ENCODE data around the gene POU6F1. TPM values are rescaled to one million over a fixed set of nuclear protein-coding genes. Genes with fewer than 3 reads are reported as not detected.

POU6F1 gene
- total and polyA plus RNA-seq, 11 donors, result 4.6 to 14.0 (median 6.8) TPM

- DNase-seq (no peak), ATAC-seq (no peak)
- Histone ChIP-seq H3K27ac (no peak overlapping the region), H3K27me3 (no peaks in the 10 kb centered on the region), H3K9me3 (no peaks in the 10 kb centered on the region), H3K4me3 (no peak overlapping the region), H3K4me1 (no peaks in the 10 kb centered on the region), H3K36me3 (peaks cover 0 to 43% (median 11%) of the 10 kb centered on the region in 9 donors)
- intact Hi-C loops (cut with DNase I), result no loop called here
- WGBS, 4 donors, result 91 to 99% (median 95%) methylated on average over 6 of the region's 6 CpGs
- no peak for TF ChIP-seq POLR2A (IDR thresholded peaks at IDR 0.05)
- TF ChIP-seq, protein P1, sequence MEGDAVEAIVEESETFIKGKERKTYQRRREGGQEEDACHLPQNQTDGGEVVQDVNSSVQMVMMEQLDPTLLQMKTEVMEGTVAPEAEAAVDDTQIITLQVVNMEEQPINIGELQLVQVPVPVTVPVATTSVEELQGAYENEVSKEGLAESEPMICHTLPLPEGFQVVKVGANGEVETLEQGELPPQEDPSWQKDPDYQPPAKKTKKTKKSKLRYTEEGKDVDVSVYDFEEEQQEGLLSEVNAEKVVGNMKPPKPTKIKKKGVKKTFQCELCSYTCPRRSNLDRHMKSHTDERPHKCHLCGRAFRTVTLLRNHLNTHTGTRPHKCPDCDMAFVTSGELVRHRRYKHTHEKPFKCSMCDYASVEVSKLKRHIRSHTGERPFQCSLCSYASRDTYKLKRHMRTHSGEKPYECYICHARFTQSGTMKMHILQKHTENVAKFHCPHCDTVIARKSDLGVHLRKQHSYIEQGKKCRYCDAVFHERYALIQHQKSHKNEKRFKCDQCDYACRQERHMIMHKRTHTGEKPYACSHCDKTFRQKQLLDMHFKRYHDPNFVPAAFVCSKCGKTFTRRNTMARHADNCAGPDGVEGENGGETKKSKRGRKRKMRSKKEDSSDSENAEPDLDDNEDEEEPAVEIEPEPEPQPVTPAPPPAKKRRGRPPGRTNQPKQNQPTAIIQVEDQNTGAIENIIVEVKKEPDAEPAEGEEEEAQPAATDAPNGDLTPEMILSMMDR (IDR thresholded peaks at IDR 0.05), result no peak
Measured at GRCh38 chr12:51205350-51205749, 12.5 kb downstream of the POU6F1 start.

DNA sequence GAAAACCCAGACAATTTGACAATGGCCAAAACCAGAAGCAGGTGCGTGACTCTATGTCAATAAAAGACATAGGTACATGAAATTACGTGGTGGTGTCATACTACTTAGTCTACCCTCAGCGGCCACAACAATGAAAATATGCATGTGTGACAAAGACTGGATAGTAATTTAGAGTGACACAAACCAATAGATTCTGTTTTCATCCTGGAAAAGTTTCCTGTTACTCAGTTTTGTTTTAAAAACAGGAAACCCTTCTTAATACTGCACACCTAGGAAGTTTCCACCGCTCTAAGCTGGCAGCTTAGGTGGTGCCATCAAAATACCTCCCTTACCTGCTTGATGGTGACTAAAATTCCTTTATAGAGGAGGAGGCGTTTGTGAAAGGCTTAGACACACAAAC, 15.1 kb downstream of the POU6F1 start:
- H3K36me3 ChIP-seq, result peaks cover 0 to 37% (median 11%) of the 10 kb centered on the region in 9 donors
- WGBS, 4 donors, result 91 to 95% (median 93%) methylated on average over 5 of the region's 5 CpGs
- intact Hi-C loops (cut with DNase I), result no loop called here
- H3K4me3 ChIP-seq, result no peak overlapping the region
- TF ChIP-seq POLR2A (IDR thresholded peaks at IDR 0.05), result no peak
- TF ChIP-seq, protein P1 (IDR thresholded peaks at IDR 0.05), result no peak
- DNase-seq, result no peak
- no peaks in the 10 kb centered on the region for H3K4me1 ChIP-seq
- no peaks in the 10 kb centered on the region for H3K27me3 ChIP-seq
- ATAC-seq, result no peak
- H3K27ac ChIP-seq, result no peak overlapping the region
- H3K9me3 ChIP-seq, result no peaks in the 10 kb centered on the region

DNA sequence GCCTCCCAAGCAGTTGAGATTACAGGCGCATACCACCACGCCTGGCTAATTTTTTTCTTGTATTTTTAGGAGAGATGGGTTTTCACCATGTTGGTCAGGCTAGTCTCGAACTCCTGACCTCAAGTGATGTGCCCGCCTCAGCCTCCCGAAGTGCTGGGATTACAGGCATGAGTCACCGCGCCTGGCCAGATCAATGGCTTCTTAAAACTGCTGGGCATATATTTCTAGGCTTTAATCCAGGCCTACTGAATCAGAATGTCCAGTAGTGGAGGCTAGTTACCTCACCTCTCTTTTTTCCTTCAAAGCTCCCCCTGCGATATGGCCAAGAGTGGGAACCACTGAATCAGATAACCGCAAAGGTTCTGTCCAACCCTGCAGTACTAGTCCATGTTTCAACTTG, 17.1 kb downstream of the POU6F1 start:
- no peak overlapping the region for H3K27ac ChIP-seq
- H3K4me1 ChIP-seq, result no peaks in the 10 kb centered on the region
- TF ChIP-seq POLR2A (IDR thresholded peaks at IDR 0.05), result no peak
- TF ChIP-seq, protein P1 (IDR thresholded peaks at IDR 0.05), result no peak
- H3K27me3 ChIP-seq, result no peaks in the 10 kb centered on the region
- ATAC-seq (no peak), DNase-seq (no peak)
- H3K4me3 ChIP-seq, result no peak overlapping the region
- WGBS, 4 donors, result 89 to 95% (median 93%) methylated on average over 9 of the region's 9 CpGs
- H3K36me3 ChIP-seq, result peaks cover 0 to 36% (median 4%) of the 10 kb centered on the region in 9 donors
- intact Hi-C loops (cut with DNase I), result no loop called here
- no peaks in the 10 kb centered on the region for H3K9me3 ChIP-seq

- Histone ChIP-seq H3K4me3 (no peak overlapping the region), H3K4me1 (no peaks in the 10 kb centered on the region), H3K9me3 (no peaks in the 10 kb centered on the region), H3K27me3 (no peaks in the 10 kb centered on the region), H3K36me3 (peaks cover 0 to 40% (median 4%) of the 10 kb centered on the region in 9 donors), H3K27ac (no peak overlapping the region)
- 90 to 96% (median 91%) methylated on average over 7 of the region's 7 CpGs for WGBS, 4 donors
- no peak for TF ChIP-seq POLR2A (IDR thresholded peaks at IDR 0.05)
- TF ChIP-seq, protein P1 (IDR thresholded peaks at IDR 0.05), result no peak
- intact Hi-C loops (cut with DNase I), result no loop called here
- DNase-seq (no peak), ATAC-seq (no peak)
Measured at GRCh38 chr12:51200156-51200555, 17.7 kb downstream of the POU6F1 start.
